Osteoblast (primary cell): ENCODE data around the gene PRIMPOL. TPM values are rescaled to one million over a fixed set of nuclear protein-coding genes. Genes with fewer than 3 reads are reported as not detected.
"Not testable (repeated sequence)": the region's sequence is repeated elsewhere in the genome, so short reads cannot be mapped to it uniquely, and the experiment has no call there.

ENCODE experiments used
- DNase-seq: peaks from one replicate; pipeline ENCODE4 v3.0.0; 2011; ENCODE audit warnings: low spot score, mixed read lengths; ENCODE audit not compliant: insufficient read length; ENCODE audit errors: missing footprints
- H2AFZ ChIP-seq: 2 replicates; pipeline ENCODE4 v1.6.0; 2011; ENCODE audit warnings: mild to moderate bottlenecking, low read length
- H3K27ac ChIP-seq: 2 replicates; pipeline ENCODE4 v1.5.1; 2011; ENCODE audit warnings: mild to moderate bottlenecking, low read depth, low read length, moderate library complexity
- H3K27me3 ChIP-seq: 2 replicates; pipeline ENCODE4 v1.6.0; 2012; ENCODE audit warnings: mild to moderate bottlenecking, control low read depth, inconsistent platforms, low read length, moderate library complexity; ENCODE audit not compliant: insufficient read depth
- H3K36me3 ChIP-seq: 2 replicates; pipeline ENCODE4 v1.5.1; 2011; ENCODE audit warnings: mild to moderate bottlenecking, low read length, control low read depth, moderate library complexity; ENCODE audit not compliant: insufficient read depth
- H3K4me1 ChIP-seq: 2 replicates; pipeline ENCODE4 v1.5.1; 2011; ENCODE audit warnings: mild to moderate bottlenecking, low read length, control low read depth, moderate library complexity; ENCODE audit not compliant: insufficient read depth
- H3K4me2 ChIP-seq: 2 replicates; pipeline ENCODE4 v1.6.0; 2011; ENCODE audit warnings: mild to moderate bottlenecking, low read length; ENCODE audit not compliant: insufficient read depth
- H3K4me3 ChIP-seq: fragments of 200-600 bp; sonication (generic); 3 replicates; pipeline ENCODE4 v1.5.1; 2012; ENCODE audit warnings: mild to moderate bottlenecking, low read length, inconsistent platforms; ENCODE audit not compliant: insufficient read depth
- H3K79me2 ChIP-seq: 2 replicates; pipeline ENCODE4 v1.6.0; 2012; ENCODE audit warnings: mild to moderate bottlenecking, low read length, control low read depth, inconsistent platforms; ENCODE audit not compliant: insufficient read depth
- H3K9me3 ChIP-seq: 2 replicates; pipeline ENCODE4 v1.5.1; 2011; ENCODE audit warnings: low read depth, low read length, control low read depth
- H4K20me1 ChIP-seq: 2 replicates; pipeline ENCODE4 v1.6.0; 2012; ENCODE audit warnings: mild to moderate bottlenecking, low read length, control low read depth; ENCODE audit not compliant: insufficient read depth
- CTCF ChIP-seq: IDR thresholded peaks from 2 replicates; pipeline ENCODE4 v1.5.1; 2011; ENCODE audit warnings: mild to moderate bottlenecking, low read depth, low read length, moderate library complexity; ENCODE audit errors: extremely low read depth
- total RNA-seq: library from RNA; depleted of rRNA; stranded (reverse); fragments of >200 nt; gene quantifications from 2 replicates; pipeline ENCODE4 v1.2.3, GENCODE V29; 2012

The PRIMPOL gene
- 15.6 and 16.6 TPM in 2 replicates for total RNA-seq

- Histone ChIP-seq H3K79me2 (peaks cover 51% of the 10 kb centered on the region), H3K36me3 (peaks cover 13% of the 10 kb centered on the region), H3K4me2 (peak within 1 kb of the TSS; percentile 93), H3K27me3 (no peaks in the 10 kb centered on the region), H3K27ac (peak within 1 kb of the TSS; percentile 85), H3K9me3 (no peaks in the 10 kb centered on the region), H4K20me1 (peaks cover 27% of the 10 kb centered on the region), H3K4me3 (peak within 1 kb of the TSS; percentile 87), H3K4me1 (peaks cover 40% of the 10 kb centered on the region), H2AFZ (peak within 1 kb of the TSS; percentile 88)
- peak; percentile 96 for DNase-seq
- no peak for TF ChIP-seq CTCF
Measured at GRCh38 chr4:184649026-184649970, at the start of gene PRIMPOL, which contains the start of gene CASP3. Gene PRIMPOL (plus strand): TSS chr4:184649738. CDS start chr4:184657141, 7,403 bp downstream. Gene CASP3 (minus strand): TSS chr4:184649447. CDS start chr4:184638453, 10,994 bp downstream.

GRCh38 chr4:184600982-184601381 is 48.6 kb upstream of the PRIMPOL start:
- not testable (repeated sequence) for H3K4me1 ChIP-seq, H3K9me3 ChIP-seq, H2AFZ ChIP-seq, H3K36me3 ChIP-seq, H3K27me3 ChIP-seq, DNase-seq, H3K4me2 ChIP-seq, H3K79me2 ChIP-seq, H3K27ac ChIP-seq, H3K4me3 ChIP-seq, H4K20me1 ChIP-seq

GRCh38 chr4:184602857-184603256 is 46.7 kb upstream of the PRIMPOL start:
- not testable (repeated sequence) for H3K4me1 ChIP-seq, H3K4me3 ChIP-seq, H3K79me2 ChIP-seq, H4K20me1 ChIP-seq, H3K27ac ChIP-seq, H3K27me3 ChIP-seq, H3K4me2 ChIP-seq, H3K9me3 ChIP-seq, H3K36me3 ChIP-seq, H2AFZ ChIP-seq, DNase-seq

GRCh38 chr4:184607429-184607828 is 42.1 kb upstream of the PRIMPOL start:
- not testable (repeated sequence) for H3K27ac ChIP-seq, H3K79me2 ChIP-seq, H3K4me1 ChIP-seq, H3K4me2 ChIP-seq, H3K27me3 ChIP-seq, H3K9me3 ChIP-seq, H2AFZ ChIP-seq, H4K20me1 ChIP-seq, H3K36me3 ChIP-seq, DNase-seq, H3K4me3 ChIP-seq

- Histone ChIP-seq H3K4me2 (no peak overlapping the region), H3K9me3 (no peaks in the 10 kb centered on the region), H3K79me2 (no peaks in the 10 kb centered on the region), H3K27ac (no peak overlapping the region), H3K27me3 (no peaks in the 10 kb centered on the region), H3K4me3 (no peak overlapping the region), H4K20me1 (no peaks in the 10 kb centered on the region), H3K36me3 (no peaks in the 10 kb centered on the region), H3K4me1 (no peaks in the 10 kb centered on the region), H2AFZ (no peak overlapping the region)
- TF ChIP-seq CTCF: no peak
- DNase-seq: no peak
Measured at GRCh38 chr4:184612074-184612473, 37.5 kb upstream of the PRIMPOL start.
